Mesenchymal stem cell (in vitro differentiated cells and primary cell): ENCODE results near the gene TSPAN13.

Experiments
- DNase-seq: peaks from one replicate; pipeline ENCODE4 v3.0.0-alpha.2; 2013
- H2AFZ ChIP-seq: one replicate; pipeline ENCODE4 v1.6.1; 2013; ENCODE audit warnings: low read depth, mild to moderate bottlenecking, control low read depth, inconsistent platforms, low read length, moderate library complexity
- H2AK5ac ChIP-seq: 2 replicates; pipeline ENCODE4 v1.6.1; 2013; ENCODE audit warnings: low read length, moderate library complexity, mild to moderate bottlenecking, inconsistent platforms; ENCODE audit not compliant: severe bottlenecking
- H2BK120ac ChIP-seq: one replicate; pipeline ENCODE4 v1.6.1; 2013; ENCODE audit warnings: low read depth, mild to moderate bottlenecking, inconsistent platforms, low read length, moderate library complexity
- H2BK12ac ChIP-seq, 2 experiments: one replicate each; pipeline ENCODE4 v1.6.1; 2013; ENCODE audit warnings: inconsistent platforms in 2 of 2, low read length in 2 of 2, mild to moderate bottlenecking in 2 of 2, moderate library complexity in 2 of 2, control low read depth in 1 of 2
- H2BK15ac ChIP-seq: one replicate; pipeline ENCODE4 v1.6.1; 2013; ENCODE audit warnings: mild to moderate bottlenecking, low read depth, inconsistent platforms; ENCODE audit not compliant: poor library complexity, severe bottlenecking
- H2BK5ac ChIP-seq: 2 replicates; pipeline ENCODE4 v1.6.1; 2013; ENCODE audit warnings: low read depth, mild to moderate bottlenecking, low read length, control low read depth, inconsistent platforms; ENCODE audit not compliant: poor library complexity, severe bottlenecking
- H3K14ac ChIP-seq, 2 experiments: one replicate each; pipeline ENCODE4 v1.6.1; 2013; ENCODE audit warnings: inconsistent platforms in 2 of 2, low read length in 2 of 2, control low read depth in 1 of 2, mild to moderate bottlenecking in 1 of 2, moderate library complexity in 1 of 2
- H3K18ac ChIP-seq, 2 experiments: one replicate each; pipeline ENCODE4 v1.6.1; 2013; ENCODE audit warnings: inconsistent platforms in 2 of 2, low read length in 2 of 2, control low read depth in 1 of 2, low read depth in 1 of 2, mild to moderate bottlenecking in 1 of 2
- H3K23ac ChIP-seq, 2 experiments: one replicate each; pipeline ENCODE4 v1.6.1; 2013; ENCODE audit warnings: inconsistent platforms in 2 of 2, low read length in 2 of 2, mild to moderate bottlenecking in 2 of 2, moderate library complexity in 2 of 2, control low read depth in 1 of 2
- H3K27ac ChIP-seq: 2 replicates; pipeline ENCODE4 v1.5.1; 2013; ENCODE audit warnings: mild to moderate bottlenecking, moderate library complexity, low read length, control low read depth, inconsistent platforms; ENCODE audit not compliant: poor library complexity, severe bottlenecking
- H3K27me3 ChIP-seq, 2 experiments: 2 replicates each; pipeline versions ENCODE4 v1.6.1 to v1.7.0; 2013; ENCODE audit warnings: low read length in 2 of 2, mild to moderate bottlenecking in 2 of 2, moderate library complexity in 2 of 2, control low read depth in 1 of 2, inconsistent platforms in 1 of 2; ENCODE audit not compliant: control insufficient read depth in 1 of 2, insufficient read depth in 1 of 2
- H3K36me3 ChIP-seq, 2 experiments: 2 replicates each; pipeline versions ENCODE4 v1.6.1 to v1.7.0; 2013; ENCODE audit warnings: low read length in 2 of 2, control low read depth in 1 of 2, inconsistent platforms in 1 of 2, low read depth in 1 of 2, mild to moderate bottlenecking in 1 of 2; ENCODE audit not compliant: insufficient read depth in 2 of 2, control insufficient read depth in 1 of 2
- H3K4ac ChIP-seq, 2 experiments: one replicate each; pipeline ENCODE4 v1.6.1; 2013; ENCODE audit warnings: inconsistent platforms in 2 of 2, low read length in 2 of 2, mild to moderate bottlenecking in 2 of 2, moderate library complexity in 2 of 2, control low read depth in 1 of 2, low read depth in 1 of 2
- H3K4me1 ChIP-seq: 2 replicates; pipeline ENCODE4 v1.6.1; 2013; ENCODE audit warnings: low read depth, low read length, control low read depth; ENCODE audit not compliant: control insufficient read depth, insufficient read depth
- H3K4me2 ChIP-seq: 2 replicates; pipeline ENCODE4 v1.6.1; 2013; ENCODE audit warnings: low read length, mild to moderate bottlenecking, inconsistent platforms; ENCODE audit not compliant: poor library complexity, severe bottlenecking
- H3K4me3 ChIP-seq, 2 experiments: 2 replicates each; pipeline versions ENCODE4 v1.5.1 to v1.7.0; 2013; ENCODE audit warnings: low read length in 2 of 2, mild to moderate bottlenecking in 2 of 2, control low read depth in 1 of 2, low read depth in 1 of 2; ENCODE audit not compliant: insufficient read depth in 1 of 2
- H3K79me1 ChIP-seq: replicated peaks from 2 replicates; pipeline ENCODE4 v1.6.1; 2013; ENCODE audit warnings: mild to moderate bottlenecking, control low read depth, low read length, inconsistent platforms; ENCODE audit not compliant: poor library complexity, severe bottlenecking
- H3K9ac ChIP-seq: 2 replicates; pipeline ENCODE4 v1.7.0; 2013; ENCODE audit warnings: mild to moderate bottlenecking, low read length, moderate library complexity
- H3K9me3 ChIP-seq: 2 replicates; pipeline ENCODE4 v1.7.0; 2013; ENCODE audit warnings: mild to moderate bottlenecking, low read length; ENCODE audit not compliant: control insufficient read depth
- H4K8ac ChIP-seq: one replicate; pipeline ENCODE4 v1.6.1; 2013; ENCODE audit warnings: inconsistent platforms, mild to moderate bottlenecking, low read length, moderate library complexity
- H4K91ac ChIP-seq: one replicate; pipeline ENCODE4 v1.6.1; 2013; ENCODE audit warnings: mild to moderate bottlenecking, low read length, inconsistent platforms
- WGBS: methylation state at CpG from one replicate; pipeline ENCODE4 v1.1.7; 2013; ENCODE audit warnings: mixed read lengths; 5-methylcytosine and 5-hydroxymethylcytosine counted together

Gene TSPAN13

DNA sequence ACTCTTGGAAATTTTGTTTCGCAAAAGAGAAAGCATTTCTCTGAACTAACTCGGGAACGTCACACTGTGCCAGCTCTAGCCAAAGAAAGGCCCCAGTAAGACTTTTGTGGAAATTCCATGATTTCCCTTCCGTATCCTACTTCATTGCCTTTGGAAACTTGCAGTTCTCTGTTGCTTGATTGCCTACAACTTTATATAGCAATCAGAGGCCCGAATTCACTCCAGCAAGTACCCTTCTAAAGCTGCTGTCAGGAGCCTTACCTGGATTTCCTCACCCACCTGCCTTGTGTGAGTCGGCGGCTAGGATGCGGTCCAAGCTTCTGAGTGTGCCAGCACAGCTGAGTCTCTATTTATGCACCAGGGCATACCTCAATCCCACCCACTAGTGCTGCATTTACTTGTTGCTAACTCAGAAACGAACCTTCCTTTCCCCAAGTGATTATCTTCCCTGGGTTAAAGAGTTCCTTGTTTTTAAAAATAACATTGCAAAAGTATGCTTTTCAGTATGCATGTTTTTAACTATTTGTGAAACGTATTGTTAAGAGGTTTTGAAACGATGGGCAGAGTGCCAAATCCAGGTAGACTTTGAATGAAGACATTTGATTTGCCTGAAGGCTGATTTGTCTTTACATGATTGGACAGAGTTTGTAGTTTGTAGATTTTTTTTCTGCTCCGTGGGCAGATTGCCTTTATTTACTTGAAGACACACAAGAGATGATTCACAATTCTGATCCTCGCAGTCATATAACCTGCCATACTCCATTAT is 51.3 kb downstream of the TSPAN13 start, which contains the start of gene AGR2:
TSS of gene AGR2 (minus strand) at position 326 of the 766 bp plus-strand sequence. CDS start 3,203 bp downstream, outside the sequence.
- no peak within 1 kb of the TSS for H3K9ac ChIP-seq
- 93% methylated on average over 13 of the region's 13 CpGs for WGBS
- no peak within 1 kb of the TSS for H2BK15ac ChIP-seq

DNA sequence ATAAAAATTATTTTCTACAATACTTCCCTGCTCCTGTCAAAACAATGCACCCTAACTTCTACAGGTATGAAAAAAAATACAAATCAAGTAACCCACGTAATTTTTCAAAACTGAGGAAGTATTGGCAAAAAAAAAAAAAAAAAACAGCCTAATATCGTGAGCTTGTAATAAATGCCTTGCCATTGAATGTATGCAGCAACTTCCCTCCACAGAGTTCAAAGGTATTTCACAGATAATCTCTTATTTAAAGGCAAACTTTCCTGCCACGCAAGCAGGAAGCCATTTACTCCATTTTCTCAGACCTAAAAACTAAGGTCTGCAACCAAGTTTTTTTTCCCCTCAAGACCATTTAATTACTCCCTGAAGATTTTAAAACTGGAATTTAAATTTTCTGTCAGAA is 51.9 kb downstream of the TSPAN13 start:
- WGBS = 88% methylated on average over 3 of the region's 3 CpGs
- no peak for DNase-seq
- Histone ChIP-seq H3K4me3 (no peak overlapping the region), H2BK12ac (no peak overlapping the region), H3K9me3 (no peaks in the 10 kb centered on the region), H2BK120ac (no peak overlapping the region), H3K23ac (no peak overlapping the region), H4K8ac (no peak overlapping the region), H3K4ac (no peak overlapping the region), H3K27ac (no peak overlapping the region), H3K36me3 (no peaks in the 10 kb centered on the region), H3K9ac (no peak overlapping the region), H3K18ac (no peak overlapping the region), H2AFZ (no peak overlapping the region), H3K4me1 (peaks cover 6% of the 10 kb centered on the region), H2BK15ac (no peak overlapping the region), H3K79me1 (no peaks in the 10 kb centered on the region), H2AK5ac (no peak overlapping the region), H3K14ac (no peak overlapping the region), H3K27me3 (no peaks in the 10 kb centered on the region), H3K4me2 (no peak overlapping the region), H2BK5ac (no peak overlapping the region), H4K91ac (no peak overlapping the region)

More for the DNA sequence above, 51.3 kb downstream of the TSPAN13 start, which contains the start of gene AGR2:
- Histone ChIP-seq H3K27ac (peak within 1 kb of the TSS; percentile 39), H3K9me3 (no peaks in the 10 kb centered on the region), H3K4me3 (no peak within 1 kb of the TSS), H2BK5ac (no peak within 1 kb of the TSS), H4K8ac (no peak within 1 kb of the TSS), H3K4ac (no peak within 1 kb of the TSS), H3K27me3 (no peaks in the 10 kb centered on the region), H3K23ac (no peak within 1 kb of the TSS), H3K4me1 (peaks cover 6% of the 10 kb centered on the region), H3K79me1 (no peaks in the 10 kb centered on the region), H2AK5ac (no peak within 1 kb of the TSS), H3K4me2 (no peak within 1 kb of the TSS), H4K91ac (no peak within 1 kb of the TSS), H3K14ac (no peak within 1 kb of the TSS), H2BK12ac (no peak within 1 kb of the TSS), H2AFZ (no peak within 1 kb of the TSS), H3K18ac (peak within 1 kb of the TSS in 1 of 2 experiments; percentile 22), H2BK120ac (no peak within 1 kb of the TSS), H3K36me3 (no peaks in the 10 kb centered on the region)
- DNase-seq = no peak

DNA sequence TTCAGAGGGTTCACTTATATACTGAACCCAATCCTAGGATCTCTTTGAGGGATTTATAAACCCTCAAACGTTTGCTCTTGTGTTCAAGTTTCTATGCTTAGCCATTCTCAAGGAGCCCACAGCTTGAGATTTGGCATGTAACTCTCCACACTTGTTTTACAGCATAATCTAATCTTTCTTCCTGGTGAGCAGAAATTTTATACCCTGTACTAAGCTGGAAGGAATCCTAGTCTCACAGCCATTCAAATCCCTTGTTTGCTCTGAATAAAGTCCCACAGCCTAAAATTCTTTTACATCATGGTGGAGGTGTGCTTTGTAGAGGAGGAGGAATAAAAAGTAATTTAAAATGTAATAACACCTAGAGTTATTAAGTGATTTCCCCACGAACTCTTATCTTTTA is 56.6 kb downstream of the TSPAN13 start:
- H3K79me1 ChIP-seq = no peaks in the 10 kb centered on the region
- no peaks in the 10 kb centered on the region for H3K36me3 ChIP-seq
- no peak overlapping the region for H3K14ac ChIP-seq
- H2BK12ac ChIP-seq = no peak overlapping the region
- H3K9me3 ChIP-seq = no peaks in the 10 kb centered on the region
- H3K9ac ChIP-seq = no peak overlapping the region
- no peak overlapping the region for H4K8ac ChIP-seq
- H2AK5ac ChIP-seq = no peak overlapping the region
- no peak overlapping the region for H3K4me3 ChIP-seq
- no peak overlapping the region for H3K27ac ChIP-seq
- H2AFZ ChIP-seq = no peak overlapping the region
- H3K4ac ChIP-seq = no peak overlapping the region
- H3K23ac ChIP-seq = no peak overlapping the region
- H3K4me2 ChIP-seq = no peak overlapping the region
- H2BK15ac ChIP-seq = no peak overlapping the region
- no peak overlapping the region for H3K18ac ChIP-seq
- H3K27me3 ChIP-seq = no peaks in the 10 kb centered on the region
- no peaks in the 10 kb centered on the region for H3K4me1 ChIP-seq
- no peak for DNase-seq
- H4K91ac ChIP-seq = no peak overlapping the region
- H2BK5ac ChIP-seq = no peak overlapping the region
- no peak overlapping the region for H2BK120ac ChIP-seq
- 78% methylated on average over 1 of the region's 2 CpGs for WGBS

DNA sequence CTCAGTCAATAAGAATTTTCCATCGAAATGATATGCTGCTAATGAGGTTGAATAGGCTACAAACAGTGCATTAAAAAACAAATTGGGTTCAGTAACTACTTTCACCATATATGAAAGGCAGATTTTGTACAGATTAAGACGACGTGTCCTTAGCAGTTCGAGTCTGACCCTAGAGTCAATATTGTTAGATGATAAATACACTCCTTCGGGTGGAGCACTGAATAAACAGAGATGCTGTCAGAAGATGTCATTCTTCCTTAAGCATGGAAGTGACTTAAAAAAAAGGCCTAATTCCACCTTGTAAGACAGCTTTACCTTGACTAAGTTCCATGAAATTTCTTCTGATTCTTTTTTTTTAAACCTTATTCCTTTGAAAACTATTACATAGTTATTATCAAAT is 57.0 kb downstream of the TSPAN13 start:
- no peaks in the 10 kb centered on the region for H3K36me3 ChIP-seq
- no peaks in the 10 kb centered on the region for H3K79me1 ChIP-seq
- H2BK5ac ChIP-seq = no peak overlapping the region
- no peak overlapping the region for H3K9ac ChIP-seq
- H3K9me3 ChIP-seq = no peaks in the 10 kb centered on the region
- H3K4me2 ChIP-seq = no peak overlapping the region
- no peak overlapping the region for H3K4ac ChIP-seq
- H3K27me3 ChIP-seq = no peaks in the 10 kb centered on the region
- H2AK5ac ChIP-seq = no peak overlapping the region
- 98% methylated on average over 5 of the region's 5 CpGs for WGBS
- H3K14ac ChIP-seq = no peak overlapping the region
- H3K18ac ChIP-seq = no peak overlapping the region
- no peaks in the 10 kb centered on the region for H3K4me1 ChIP-seq
- DNase-seq = no peak
- no peak overlapping the region for H2BK120ac ChIP-seq
- no peak overlapping the region for H3K4me3 ChIP-seq
- H2BK12ac ChIP-seq = no peak overlapping the region
- no peak overlapping the region for H4K8ac ChIP-seq
- no peak overlapping the region for H2AFZ ChIP-seq
- H3K23ac ChIP-seq = no peak overlapping the region
- no peak overlapping the region for H4K91ac ChIP-seq
- no peak overlapping the region for H3K27ac ChIP-seq
- no peak overlapping the region for H2BK15ac ChIP-seq
